HCT116 (cell line): ENCODE data around the gene CACNB2. TPM values are rescaled to one million over a fixed set of nuclear protein-coding genes. Genes with fewer than 3 reads are reported as not detected.

ENCODE experiments used
- ATAC-seq: fragments of 200-7000 bp; cut with Tn5 transposase; 2 replicates; pipeline ENCODE4 v1.9.1; 2020; ENCODE audit warnings: mild to moderate bottlenecking, moderate library complexity
- BruUV-seq: library from RNA; stranded (reverse); fragments of 400-500 nt; replicated peaks from 2 replicates; lab custom pipeline; 2021; lab: Mats Ljungman, UMichigan
- CTCF ChIA-PET: fragments of 300-600 bp; sonication (Branson Sonifier 250); formaldehyde crosslinking; loops from one replicate; lab custom pipeline; 2021; ENCODE audit warnings: antibody characterized with exemption; lab: Charles Lee
- POLR2A ChIA-PET: fragments of 300-600, 350-600 bp; sonication (Branson Sonifier 250); formaldehyde crosslinking; loops from one replicate; lab custom pipeline; 2021; ENCODE audit warnings: antibody characterized with exemption; lab: Charles Lee
- RAD21 ChIA-PET, 2 experiments: fragments of 300-600 bp; sonication (Branson Sonifier 250); formaldehyde crosslinking; loops; one replicate each; lab custom pipeline; 2023; ENCODE audit warnings: low total read pairs in 2 of 2; ENCODE audit not compliant: uncharacterized antibody in 2 of 2, unreplicated experiment in 2 of 2, low non-redundant PET in 1 of 2; lab: Charles Lee
- DNase-seq: peaks from one replicate; pipeline ENCODE4 v3.0.0-alpha.2; 2010; ENCODE audit warnings: low read depth, low spot score
- H2AFZ ChIP-seq: fragments of 200-600 bp; shearing (Covaris generic), sonication (generic); 2 replicates; pipeline ENCODE4 v1.6.1; 2017; ENCODE audit warnings: low read depth, mixed run types, mixed read lengths, antibody characterized with exemption, low read length; ENCODE audit not compliant: poor library complexity, severe bottlenecking
- H3K27ac ChIP-seq: 2 replicates; pipeline ENCODE4 v1.5.1; 2012; ENCODE audit warnings: low read depth, low read length
- H3K27me3 ChIP-seq: fragments of 200-600 bp; sonication (generic); 2 replicates; pipeline ENCODE4 v1.6.1; 2016; ENCODE audit warnings: mixed run types, low read length, mixed read lengths; ENCODE audit not compliant: insufficient read depth
- H3K36me3 ChIP-seq, 2 experiments: fragments of 200-500 bp in 1 of 2; fragments of 200-600 bp in 1 of 2; sonication (Bioruptor generic) in 1 of 2; sonication (generic) in 1 of 2; 2 replicates each; pipeline versions ENCODE4 v1.5.1 to v1.6.1; 2014 to 2016; ENCODE audit warnings: low read length in 2 of 2, inconsistent platforms in 1 of 2, mixed read lengths in 1 of 2, mixed run types in 1 of 2; ENCODE audit not compliant: insufficient read depth in 2 of 2, control insufficient read depth in 1 of 2
- H3K4me1 ChIP-seq, 2 experiments: fragments of 200-600 bp in 1 of 2; sonication (generic) in 1 of 2; 2 replicates each; pipeline versions ENCODE4 v1.5.1 to v1.6.1; 2012 to 2017; ENCODE audit warnings: low read length in 2 of 2, inconsistent platforms in 1 of 2, mild to moderate bottlenecking in 1 of 2, mixed read lengths in 1 of 2, mixed run types in 1 of 2, moderate library complexity in 1 of 2; ENCODE audit not compliant: insufficient read depth in 2 of 2, control insufficient read depth in 1 of 2
- H3K4me2 ChIP-seq: fragments of 200-600 bp; sonication (generic); 2 replicates; pipeline ENCODE4 v1.6.1; 2017; ENCODE audit warnings: mixed run types, low read length, mixed read lengths
- H3K4me3 ChIP-seq, 2 experiments: fragments of 200-600 bp in 1 of 2; sonication (generic) in 1 of 2; replicated peaks in 1 of 2; 2 replicates each; pipeline ENCODE4 v1.5.1; 2011 to 2016; ENCODE audit warnings: low read length in 2 of 2, control low read depth in 1 of 2, low read depth in 1 of 2, mild to moderate bottlenecking in 1 of 2, mixed read lengths in 1 of 2, mixed run types in 1 of 2
- H3K79me2 ChIP-seq: fragments of 200-600 bp; sonication (generic); 2 replicates; pipeline ENCODE4 v1.6.1; 2017; ENCODE audit warnings: mild to moderate bottlenecking, mixed run types, low read length, moderate library complexity, mixed read lengths; ENCODE audit not compliant: insufficient read depth
- H3K9ac ChIP-seq: fragments of 200-600 bp; sonication (generic); 2 replicates; pipeline ENCODE4 v1.6.1; 2016; ENCODE audit warnings: low read length, mixed read lengths
- H3K9me2 ChIP-seq: fragments of 200-600 bp; sonication (generic), shearing (Covaris generic); 2 replicates; pipeline ENCODE4 v1.6.1; 2017; ENCODE audit warnings: mixed run types, mild to moderate bottlenecking, moderate library complexity; ENCODE audit not compliant: insufficient read depth
- H3K9me3 ChIP-seq, 2 experiments: fragments of 200-500 bp in 1 of 2; fragments of 200-600 bp in 1 of 2; sonication (Bioruptor generic) in 1 of 2; sonication (generic) in 1 of 2; 2 replicates each; pipeline ENCODE4 v1.6.1; 2014 to 2017; ENCODE audit warnings: low read length in 2 of 2, mixed read lengths in 2 of 2, inconsistent platforms in 1 of 2, low read depth in 1 of 2, mild to moderate bottlenecking in 1 of 2, mixed run types in 1 of 2, moderate library complexity in 1 of 2; ENCODE audit not compliant: control insufficient read depth in 1 of 2, insufficient read depth in 1 of 2
- H4K20me1 ChIP-seq: fragments of 200-600 bp; sonication (generic), shearing (Covaris generic); 2 replicates; pipeline ENCODE4 v1.6.1; 2017; ENCODE audit warnings: mixed run types, mild to moderate bottlenecking, moderate library complexity; ENCODE audit not compliant: insufficient read depth
- CBX3 ChIP-seq: IDR thresholded peaks from 2 replicates; pipeline ENCODE4 v1.6.1; 2012; ENCODE audit warnings: low read depth
- CEBPB ChIP-seq: IDR thresholded peaks from 2 replicates; pipeline ENCODE4 v1.6.1; 2012; ENCODE audit warnings: low read depth
- EGR1 ChIP-seq: IDR thresholded peaks from 2 replicates; pipeline ENCODE4 v1.6.1; 2012; ENCODE audit warnings: low read depth
- POLR2A ChIP-seq: IDR thresholded peaks from 2 replicates; pipeline ENCODE4 v1.7.0; 2011; ENCODE audit warnings: borderline replicate concordance; ENCODE audit not compliant: insufficient read depth, insufficient read length; ENCODE audit errors: extremely low read depth
- RAD21 ChIP-seq: IDR thresholded peaks from 2 replicates; pipeline ENCODE4 v1.6.1; 2012; ENCODE audit warnings: low read depth, mild to moderate bottlenecking
- SIN3A ChIP-seq: IDR thresholded peaks from 2 replicates; pipeline ENCODE4 v1.6.1; 2012; ENCODE audit warnings: low read depth
- YY1 ChIP-seq: IDR thresholded peaks from 2 replicates; pipeline ENCODE4 v1.6.1; 2011; ENCODE audit warnings: low read length, low read depth, moderate library complexity, mild to moderate bottlenecking; ENCODE audit not compliant: insufficient replicate concordance; ENCODE audit errors: extremely low read depth
- ZFX ChIP-seq: fragments of 450-650 bp; IDR thresholded peaks from 2 replicates; pipeline ENCODE4 v1.6.1; 2017
- ZNF274 ChIP-seq: fragments of 200-500 bp; sonication (Bioruptor generic); IDR thresholded peaks from 2 replicates; pipeline ENCODE4 v1.6.1; 2014; ENCODE audit warnings: mild to moderate bottlenecking, low read depth, low read length, inconsistent platforms
- intact Hi-C: fragments of 100-400 bp; cut with micrococcal nuclease; formaldehyde crosslinking; loops from 2 replicates; pipeline ENCODE4 v1.10.0; 2022
- total RNA-seq: library from RNA; stranded (reverse); gene quantifications from one replicate; pipeline ENCODE4 v1.2.1, GENCODE V29; 2021; ENCODE audit not compliant: unreplicated experiment
- TF ChIP-seq, protein P1 (sequence below): IDR thresholded peaks from 2 replicates; pipeline ENCODE4 v1.6.1; 2012
- TF ChIP-seq, protein P2 (sequence below): IDR thresholded peaks from 2 replicates; pipeline ENCODE4 v1.6.1; 2011; ENCODE audit warnings: mild to moderate bottlenecking, low read length, moderate library complexity; ENCODE audit not compliant: insufficient replicate concordance; ENCODE audit errors: extremely low read depth
- TF ChIP-seq, protein P3 (sequence below): IDR thresholded peaks from 2 replicates; pipeline ENCODE4 v1.6.1; 2012
- TF ChIP-seq, protein P4 (sequence below), 3 experiments: fragments of 200-600 bp in 1 of 3; sonication (generic) in 1 of 3; IDR thresholded peaks in 2 of 3; conservative IDR thresholded peaks in 1 of 3; 2 replicates each; pipeline ENCODE4 v1.5.1; 2012 to 2017; ENCODE audit warnings: low read depth in 2 of 3, low read length in 2 of 3, antibody characterized with exemption in 1 of 3, borderline replicate concordance in 1 of 3, control low read depth in 1 of 3, mild to moderate bottlenecking in 1 of 3, mixed read lengths in 1 of 3, mixed run types in 1 of 3, moderate library complexity in 1 of 3; ENCODE audit not compliant: insufficient read depth in 1 of 3

CACNB2 gene
- total RNA-seq, 1 experiment from 2014 or later: 0.71 TPM

- Histone ChIP-seq H3K9me3 (no peaks in the 10 kb centered on the region), H3K4me3 (no peak overlapping the region), H3K27ac (no peak overlapping the region), H3K4me2 (no peak overlapping the region), H3K36me3 (no peaks in the 10 kb centered on the region), H2AFZ (no peak overlapping the region), H3K79me2 (no peaks in the 10 kb centered on the region), H3K9ac (no peak overlapping the region), H3K4me1 (no peaks in the 10 kb centered on the region), H3K27me3 (no peaks in the 10 kb centered on the region), H4K20me1 (no peaks in the 10 kb centered on the region), H3K9me2 (no peaks in the 10 kb centered on the region)
- no peak for TF ChIP-seq CBX3
- TF ChIP-seq YY1: no peak
- no peak for TF ChIP-seq CEBPB
- TF ChIP-seq POLR2A: no peak
- TF ChIP-seq, protein P1, sequence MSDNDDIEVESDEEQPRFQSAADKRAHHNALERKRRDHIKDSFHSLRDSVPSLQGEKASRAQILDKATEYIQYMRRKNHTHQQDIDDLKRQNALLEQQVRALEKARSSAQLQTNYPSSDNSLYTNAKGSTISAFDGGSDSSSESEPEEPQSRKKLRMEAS: no peak
- no peak for TF ChIP-seq SIN3A
- BruUV-seq: no TSS peak
- ATAC-seq (no peak), DNase-seq (no peak)
- intact Hi-C loops: no loop called here
- ChIA-PET CTCF (no interaction called here), POLR2A (no interaction called here), RAD21 (no interaction called here)
These were observed 222.7 kb downstream of the CACNB2 start for GRCh38 chr10:18362892-18363291.

DNA sequence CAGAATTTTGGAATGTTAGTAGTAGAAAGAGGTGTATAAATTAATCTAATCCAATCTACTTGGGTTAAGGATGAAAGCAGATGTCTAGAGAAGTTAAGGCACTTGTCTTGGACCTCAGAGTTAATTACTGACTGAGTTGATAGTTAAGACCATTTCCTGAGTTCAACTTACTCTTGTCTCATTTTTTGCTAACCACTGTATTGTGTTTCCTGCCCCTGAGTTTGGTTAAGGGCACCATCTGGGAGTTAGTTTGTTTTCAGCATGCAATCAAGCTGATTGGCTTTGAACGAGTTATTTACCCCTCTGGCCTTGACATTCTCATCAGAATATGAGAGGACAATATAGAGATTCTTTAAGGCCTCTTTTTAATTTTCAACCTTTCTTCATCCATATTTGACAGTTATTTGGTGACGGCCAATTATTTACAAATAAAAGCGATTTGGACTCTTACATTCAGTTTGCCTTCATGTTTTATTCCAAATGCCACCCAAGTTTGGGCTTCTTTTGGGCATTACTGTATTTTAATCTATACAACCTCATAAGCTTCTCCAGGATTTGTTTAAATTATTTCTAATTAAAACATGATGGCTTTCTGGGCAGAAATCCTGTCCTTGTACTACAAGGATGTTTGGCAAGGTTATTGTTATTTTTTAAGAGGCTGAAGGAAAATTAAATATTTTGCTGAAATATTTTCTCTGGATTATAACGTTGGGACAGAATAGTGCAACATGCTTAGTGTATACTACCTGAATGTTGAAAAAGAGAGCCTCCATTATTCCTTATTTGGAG lies 225.0 kb downstream of the CACNB2 start:
- H2AFZ ChIP-seq: no peak overlapping the region
- DNase-seq: no peak
- no peaks in the 10 kb centered on the region for H3K79me2 ChIP-seq
- RAD21 ChIA-PET: no interaction called here
- no peaks in the 10 kb centered on the region for H3K4me1 ChIP-seq
- H3K9ac ChIP-seq: no peak overlapping the region
- no peaks in the 10 kb centered on the region for H3K36me3 ChIP-seq
- no peaks in the 10 kb centered on the region for H3K27me3 ChIP-seq
- no peak overlapping the region for H3K4me2 ChIP-seq
- no peaks in the 10 kb centered on the region for H4K20me1 ChIP-seq
- no peaks in the 10 kb centered on the region for H3K9me2 ChIP-seq
- CTCF ChIA-PET: no interaction called here
- BruUV-seq: no TSS peak
- no peak overlapping the region for H3K4me3 ChIP-seq
- H3K9me3 ChIP-seq: no peaks in the 10 kb centered on the region
- POLR2A ChIA-PET: no interaction called here
- no peak for ATAC-seq
- no peak overlapping the region for H3K27ac ChIP-seq
- intact Hi-C loops: no loop called here
- TF ChIP-seq RAD21 (no peak), ZNF274 (no peak), ZFX (no peak), EGR1 (no peak)
- TF ChIP-seq, protein P2, sequence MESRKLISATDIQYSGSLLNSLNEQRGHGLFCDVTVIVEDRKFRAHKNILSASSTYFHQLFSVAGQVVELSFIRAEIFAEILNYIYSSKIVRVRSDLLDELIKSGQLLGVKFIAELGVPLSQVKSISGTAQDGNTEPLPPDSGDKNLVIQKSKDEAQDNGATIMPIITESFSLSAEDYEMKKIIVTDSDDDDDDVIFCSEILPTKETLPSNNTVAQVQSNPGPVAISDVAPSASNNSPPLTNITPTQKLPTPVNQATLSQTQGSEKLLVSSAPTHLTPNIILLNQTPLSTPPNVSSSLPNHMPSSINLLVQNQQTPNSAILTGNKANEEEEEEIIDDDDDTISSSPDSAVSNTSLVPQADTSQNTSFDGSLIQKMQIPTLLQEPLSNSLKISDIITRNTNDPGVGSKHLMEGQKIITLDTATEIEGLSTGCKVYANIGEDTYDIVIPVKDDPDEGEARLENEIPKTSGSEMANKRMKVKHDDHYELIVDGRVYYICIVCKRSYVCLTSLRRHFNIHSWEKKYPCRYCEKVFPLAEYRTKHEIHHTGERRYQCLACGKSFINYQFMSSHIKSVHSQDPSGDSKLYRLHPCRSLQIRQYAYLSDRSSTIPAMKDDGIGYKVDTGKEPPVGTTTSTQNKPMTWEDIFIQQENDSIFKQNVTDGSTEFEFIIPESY: no peak
- TF ChIP-seq, protein P3, sequence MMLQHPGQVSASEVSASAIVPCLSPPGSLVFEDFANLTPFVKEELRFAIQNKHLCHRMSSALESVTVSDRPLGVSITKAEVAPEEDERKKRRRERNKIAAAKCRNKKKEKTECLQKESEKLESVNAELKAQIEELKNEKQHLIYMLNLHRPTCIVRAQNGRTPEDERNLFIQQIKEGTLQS: no peak
- TF ChIP-seq, protein P4, sequence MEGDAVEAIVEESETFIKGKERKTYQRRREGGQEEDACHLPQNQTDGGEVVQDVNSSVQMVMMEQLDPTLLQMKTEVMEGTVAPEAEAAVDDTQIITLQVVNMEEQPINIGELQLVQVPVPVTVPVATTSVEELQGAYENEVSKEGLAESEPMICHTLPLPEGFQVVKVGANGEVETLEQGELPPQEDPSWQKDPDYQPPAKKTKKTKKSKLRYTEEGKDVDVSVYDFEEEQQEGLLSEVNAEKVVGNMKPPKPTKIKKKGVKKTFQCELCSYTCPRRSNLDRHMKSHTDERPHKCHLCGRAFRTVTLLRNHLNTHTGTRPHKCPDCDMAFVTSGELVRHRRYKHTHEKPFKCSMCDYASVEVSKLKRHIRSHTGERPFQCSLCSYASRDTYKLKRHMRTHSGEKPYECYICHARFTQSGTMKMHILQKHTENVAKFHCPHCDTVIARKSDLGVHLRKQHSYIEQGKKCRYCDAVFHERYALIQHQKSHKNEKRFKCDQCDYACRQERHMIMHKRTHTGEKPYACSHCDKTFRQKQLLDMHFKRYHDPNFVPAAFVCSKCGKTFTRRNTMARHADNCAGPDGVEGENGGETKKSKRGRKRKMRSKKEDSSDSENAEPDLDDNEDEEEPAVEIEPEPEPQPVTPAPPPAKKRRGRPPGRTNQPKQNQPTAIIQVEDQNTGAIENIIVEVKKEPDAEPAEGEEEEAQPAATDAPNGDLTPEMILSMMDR (IDR thresholded peaks at IDR 0.05 in 2 of 3, conservative IDR thresholded peaks at IDR 0.05 in 1 of 3; ENCODE audit: borderline replicate concordance in 1 of 3, insufficient read depth in 1 of 3, low read depth in 2 of 3, low read length in 2 of 3): no peak
